Stimulated activated CD8-positive, alpha-beta memory T cell treated with anti-CD3 and anti-CD28 coated beads, Interleukin-4, amount 100 ng/mL, for 1 hour (primary cell): Measurements from ENCODE around the gene RABEP1.
"Not testable (repeated sequence)": the region's sequence is repeated elsewhere in the genome, so short reads cannot be mapped to it uniquely, and the experiment has no call there.

ENCODE experiments used
- DNase-seq, 2 donors: peaks; one replicate each; pipeline ENCODE4 v3.0.0-alpha.2; 2020; ENCODE audit warnings: low read depth in 2 of 2, low spot score in 1 of 2

RABEP1 gene

GRCh38 chr17:5419959-5420653 is 138.0 kb downstream of the RABEP1 start, which contains the start of gene RPAIN:
Gene RPAIN (plus strand): TSS chr17:5420182. CDS start chr17:5420211, 29 bp downstream.
- DNase-seq, result peak; percentile 58 to 74

- no peak for DNase-seq
These were observed 140.4 kb downstream of the RABEP1 start for GRCh38 chr17:5422505-5422904.

- no peak for DNase-seq
These were observed 142.8 kb downstream of the RABEP1 start for GRCh38 chr17:5424909-5425308.

GRCh38 chr17:5425826-5426225 is 143.7 kb downstream of the RABEP1 start:
- DNase-seq, result no peak

GRCh38 chr17:5429191-5429887 is 147.3 kb downstream of the RABEP1 start:
- DNase-seq, result no peak

- DNase-seq, result no peak
These were observed 148.4 kb downstream of the RABEP1 start for GRCh38 chr17:5430413-5430999.

GRCh38 chr17:5431234-5431633 is 149.2 kb downstream of the RABEP1 start:
- not testable (repeated sequence) for DNase-seq

- no peak for DNase-seq
These were observed 150.0 kb downstream of the RABEP1 start for GRCh38 chr17:5431949-5432556.

GRCh38 chr17:5434984-5435383 is 152.9 kb downstream of the RABEP1 start:
- DNase-seq, result no peak
